Measurements from ENCODE around the gene CEP192.

DNA sequence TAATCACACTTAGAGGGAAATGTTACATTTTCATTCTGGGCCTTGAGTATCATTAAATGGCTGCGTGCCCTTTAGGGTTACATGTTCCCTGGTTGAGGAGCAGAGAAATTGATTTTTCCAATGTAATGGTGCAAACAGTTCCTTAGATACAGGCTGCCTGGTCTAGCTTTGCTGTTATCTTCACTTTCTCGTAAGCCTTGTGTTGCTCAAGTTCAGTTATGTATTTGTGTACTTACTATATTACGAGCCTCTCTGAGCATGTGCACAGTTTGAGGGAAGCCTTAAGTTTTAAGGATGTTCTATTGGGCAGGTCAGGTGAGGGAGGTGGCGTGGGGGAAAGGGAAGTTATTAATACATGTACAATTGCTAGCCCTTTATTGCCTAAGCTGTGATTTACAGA is 23.7 kb downstream of the CEP192 start:
- TF ChIP-seq EZH2 (IDR thresholded peaks at IDR 0.05; ENCODE audit: borderline replicate concordance, insufficient read depth, low read depth, low read length, poor library complexity, severe bottlenecking), result no peak
- TF ChIP-seq, protein P1, sequence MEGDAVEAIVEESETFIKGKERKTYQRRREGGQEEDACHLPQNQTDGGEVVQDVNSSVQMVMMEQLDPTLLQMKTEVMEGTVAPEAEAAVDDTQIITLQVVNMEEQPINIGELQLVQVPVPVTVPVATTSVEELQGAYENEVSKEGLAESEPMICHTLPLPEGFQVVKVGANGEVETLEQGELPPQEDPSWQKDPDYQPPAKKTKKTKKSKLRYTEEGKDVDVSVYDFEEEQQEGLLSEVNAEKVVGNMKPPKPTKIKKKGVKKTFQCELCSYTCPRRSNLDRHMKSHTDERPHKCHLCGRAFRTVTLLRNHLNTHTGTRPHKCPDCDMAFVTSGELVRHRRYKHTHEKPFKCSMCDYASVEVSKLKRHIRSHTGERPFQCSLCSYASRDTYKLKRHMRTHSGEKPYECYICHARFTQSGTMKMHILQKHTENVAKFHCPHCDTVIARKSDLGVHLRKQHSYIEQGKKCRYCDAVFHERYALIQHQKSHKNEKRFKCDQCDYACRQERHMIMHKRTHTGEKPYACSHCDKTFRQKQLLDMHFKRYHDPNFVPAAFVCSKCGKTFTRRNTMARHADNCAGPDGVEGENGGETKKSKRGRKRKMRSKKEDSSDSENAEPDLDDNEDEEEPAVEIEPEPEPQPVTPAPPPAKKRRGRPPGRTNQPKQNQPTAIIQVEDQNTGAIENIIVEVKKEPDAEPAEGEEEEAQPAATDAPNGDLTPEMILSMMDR (IDR thresholded peaks at IDR 0.05), result no peak
